GM10248 (cell line): ENCODE results near the gene WIPF1.

Experiments used
- CTCF ChIA-PET: fragments of 300-600 bp; sonication (Branson Sonifier 250); formaldehyde crosslinking; extraction: SDS; loops from one replicate; lab custom pipeline; 2021; ENCODE audit warnings: antibody characterized with exemption; lab: Yijun Ruan, JAX
- POLR2A ChIA-PET: fragments of 350-650 bp; sonication (Branson Sonifier 250); formaldehyde crosslinking; extraction: SDS; loops from one replicate; lab custom pipeline; 2020; ENCODE audit warnings: antibody characterized with exemption; lab: Yijun Ruan, JAX
- DNase-seq: peaks from one replicate; pipeline ENCODE4 v3.0.0; 2012; ENCODE audit errors: extremely low spot score
- TF ChIP-seq, protein P1 (sequence below): IDR thresholded peaks from 2 replicates; pipeline ENCODE4 v1.5.1; 2012; ENCODE audit warnings: mild to moderate bottlenecking, low read depth; ENCODE audit errors: extremely low read depth, missing control alignments, control extremely low read depth

Gene WIPF1

DNA sequence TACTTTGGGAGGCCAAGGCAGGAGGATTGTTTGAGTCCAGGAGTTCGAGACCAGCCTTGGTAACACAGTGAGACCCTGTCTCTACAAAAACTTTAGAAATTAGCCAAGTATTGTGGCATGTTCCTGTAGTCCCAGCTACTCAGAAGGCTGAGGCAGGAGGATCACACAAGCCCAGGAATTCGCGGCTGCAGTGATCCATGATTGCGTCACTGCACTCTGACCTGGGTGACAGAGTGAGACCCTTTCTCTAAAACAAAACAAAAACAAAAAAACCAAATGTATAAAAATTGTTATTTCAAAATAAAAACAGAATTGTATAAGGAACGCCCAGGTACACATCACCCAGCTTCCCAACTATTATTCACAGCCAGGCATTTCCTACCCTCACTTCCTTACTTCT lies 56.7 kb downstream of the WIPF1 start:
- POLR2A ChIA-PET = no interaction called here
- no peak for DNase-seq
- CTCF ChIA-PET = interaction anchor here (1.3 kb wide), 1 partner anchor 78 kb away, joined by 3 read pairs; no protein-coding TSS in a partner anchor
- TF ChIP-seq, protein P1, sequence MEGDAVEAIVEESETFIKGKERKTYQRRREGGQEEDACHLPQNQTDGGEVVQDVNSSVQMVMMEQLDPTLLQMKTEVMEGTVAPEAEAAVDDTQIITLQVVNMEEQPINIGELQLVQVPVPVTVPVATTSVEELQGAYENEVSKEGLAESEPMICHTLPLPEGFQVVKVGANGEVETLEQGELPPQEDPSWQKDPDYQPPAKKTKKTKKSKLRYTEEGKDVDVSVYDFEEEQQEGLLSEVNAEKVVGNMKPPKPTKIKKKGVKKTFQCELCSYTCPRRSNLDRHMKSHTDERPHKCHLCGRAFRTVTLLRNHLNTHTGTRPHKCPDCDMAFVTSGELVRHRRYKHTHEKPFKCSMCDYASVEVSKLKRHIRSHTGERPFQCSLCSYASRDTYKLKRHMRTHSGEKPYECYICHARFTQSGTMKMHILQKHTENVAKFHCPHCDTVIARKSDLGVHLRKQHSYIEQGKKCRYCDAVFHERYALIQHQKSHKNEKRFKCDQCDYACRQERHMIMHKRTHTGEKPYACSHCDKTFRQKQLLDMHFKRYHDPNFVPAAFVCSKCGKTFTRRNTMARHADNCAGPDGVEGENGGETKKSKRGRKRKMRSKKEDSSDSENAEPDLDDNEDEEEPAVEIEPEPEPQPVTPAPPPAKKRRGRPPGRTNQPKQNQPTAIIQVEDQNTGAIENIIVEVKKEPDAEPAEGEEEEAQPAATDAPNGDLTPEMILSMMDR = no peak

DNA sequence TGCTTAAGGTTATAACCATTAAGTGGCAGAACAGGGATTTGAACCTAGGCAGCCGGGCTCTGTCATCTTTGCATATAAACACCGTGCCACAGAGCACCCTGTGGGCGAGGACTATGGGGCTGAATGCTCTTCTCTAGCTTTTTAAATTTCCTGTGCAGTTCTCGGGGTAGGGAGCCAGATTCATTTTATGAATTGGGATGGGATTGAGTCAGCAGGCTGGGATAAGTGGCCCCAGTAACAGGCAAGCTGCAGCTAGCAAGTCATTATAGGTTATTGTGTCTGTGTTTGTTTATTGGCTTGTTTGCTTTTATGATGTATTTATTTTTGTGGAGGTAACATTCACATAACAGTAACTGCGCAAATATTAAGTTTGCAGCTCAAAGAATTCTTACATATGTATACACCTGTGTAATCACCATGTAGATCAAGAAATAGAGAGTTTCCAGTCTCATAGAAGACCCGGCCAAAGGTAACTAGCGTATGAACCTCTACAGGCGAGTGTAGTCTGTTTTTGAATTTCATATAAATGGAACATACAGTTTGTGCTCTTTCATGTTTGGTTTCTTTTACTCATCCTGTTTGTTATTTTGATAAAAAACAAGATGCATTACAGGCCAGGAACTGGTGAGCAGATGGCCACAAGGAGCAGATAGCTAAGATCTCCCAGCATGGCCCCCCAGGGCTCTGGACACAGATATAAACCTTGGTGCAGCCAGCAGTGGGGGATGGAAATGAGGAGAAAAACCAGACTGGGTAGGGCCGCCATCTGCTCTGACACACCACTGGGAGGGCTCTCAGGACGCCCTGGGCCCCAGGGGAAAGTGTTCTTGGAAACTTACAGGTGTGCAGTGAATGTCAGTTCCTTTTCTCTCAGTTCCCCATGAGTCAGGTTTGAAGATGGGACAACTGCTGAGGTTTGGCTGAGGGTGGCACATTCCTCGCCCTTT lies 61.6 kb downstream of the WIPF1 start:
- TF ChIP-seq, protein P1 = no peak
- ChIA-PET CTCF (interaction anchor here (0.9 to 1.6 kb wide), 6 partner anchors 9 to 163 kb away, joined by 3 to 8 read pairs (median 4); no protein-coding TSS in a partner anchor), POLR2A (no interaction called here)
- no peak for DNase-seq

DNA sequence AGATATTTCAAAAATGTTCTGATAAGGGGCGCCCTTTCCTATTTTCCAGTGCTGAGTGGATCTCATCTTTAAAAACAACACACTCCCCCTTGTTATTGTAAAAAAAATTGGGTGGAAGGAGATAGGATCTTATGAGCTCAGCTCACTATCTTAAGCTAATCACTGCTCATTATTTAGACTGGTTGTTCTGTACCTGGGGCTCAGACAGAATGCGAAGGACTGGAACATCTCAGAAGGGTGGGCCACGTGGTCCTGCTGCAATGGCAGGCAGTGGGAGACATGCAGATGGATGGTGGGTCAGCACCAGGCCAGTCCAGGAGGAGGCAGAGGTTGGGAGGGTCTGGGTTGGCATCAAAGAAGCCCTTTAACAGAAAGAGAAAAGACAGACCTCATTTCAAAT lies 62.5 kb downstream of the WIPF1 start:
- POLR2A ChIA-PET = no interaction called here
- TF ChIP-seq, protein P1 = no peak
- no peak for DNase-seq
- CTCF ChIA-PET = interaction anchor here (0.9 to 1.6 kb wide), 6 partner anchors 8 to 164 kb away, joined by 3 to 8 read pairs (median 4); no protein-coding TSS in a partner anchor

DNA sequence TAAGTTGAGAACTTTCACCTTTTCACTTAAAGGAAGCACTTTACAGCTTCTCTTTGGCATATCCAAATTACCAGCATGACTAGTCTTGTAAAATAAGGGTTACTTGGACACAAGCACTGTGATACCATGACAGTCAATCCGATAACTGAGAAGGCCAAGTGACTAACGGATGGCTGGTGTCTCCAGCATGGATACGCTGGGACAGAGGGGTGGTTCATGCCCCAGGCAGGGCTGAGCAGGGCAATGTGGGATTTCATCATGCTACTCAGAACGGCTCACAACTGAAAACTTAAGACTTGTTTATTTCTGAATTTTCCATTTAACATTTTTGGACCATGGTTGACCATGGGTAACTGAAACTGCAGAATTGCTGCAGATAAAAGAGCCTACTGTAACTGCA lies 67.7 kb downstream of the WIPF1 start:
- POLR2A ChIA-PET = no interaction called here
- TF ChIP-seq, protein P1 = no peak
- DNase-seq = no peak
- CTCF ChIA-PET = no interaction called here

- TF ChIP-seq, protein P1 = no peak
- CTCF ChIA-PET = interaction anchor here (1.2 to 2.5 kb wide), 6 partner anchors 8 to 39 kb away, joined by 3 to 10 read pairs (median 4); no protein-coding TSS in a partner anchor
Observed at GRCh38 chr2:174527959-174528358, 69.6 kb downstream of the WIPF1 start.

GRCh38 chr2:174527101-174527721 lies 70.4 kb downstream of the WIPF1 start:
- TF ChIP-seq, protein P1 = no peak
- ChIA-PET CTCF (interaction anchor here (1.2 to 2.5 kb wide), 6 partner anchors 9 to 40 kb away, joined by 3 to 10 read pairs (median 4); no protein-coding TSS in a partner anchor), POLR2A (no interaction called here)
- no peak for DNase-seq

More at GRCh38 chr2:174527959-174528358, 69.6 kb downstream of the WIPF1 start:
- no peak for DNase-seq
- POLR2A ChIA-PET = no interaction called here
